ENCODE measurements around the gene CDK16. TPM values are rescaled to one million over a fixed set of nuclear protein-coding genes. Genes with fewer than 3 reads are reported as not detected.

CDK16 gene
- total and polyA plus RNA-seq, 2 of the 13 experiments (the other 11 are each of a cell fraction or from before 2014, with no cell fraction given) = 64.5 to 225 TPM

- TF ChIP-seq ZNF263 (CRISPR knock-in tag; IDR thresholded peaks at IDR 0.05) = peak; percentile 81
- no peak for TF ChIP-seq ZFP36L2 (CRISPR knock-in tag; IDR thresholded peaks at IDR 0.05)
- TF ChIP-seq SOX13 (IDR thresholded peaks at IDR 0.05) = no peak
- 0 out of 4 replicates have a peak, but pooled peaks of 1 of the 2 experiments have one; percentile 14 for TF ChIP-seq SOX13 (CRISPR knock-in tag; conservative IDR thresholded peaks at IDR 0.05 in 1 of 2, IDR thresholded peaks at IDR 0.05 in 1 of 2)
- no peak for TF ChIP-seq ZNF430 (CRISPR knock-in tag; IDR thresholded peaks at IDR 0.05)
- peak; percentile 23; the same call in 1 of the 2 replicates for TF ChIP-seq RARA (CRISPR knock-in tag; IDR thresholded peaks at IDR 0.05)
- TF ChIP-seq CHCHD3 (CRISPR knock-in tag; IDR thresholded peaks at IDR 0.05) = no peak
- no peak for TF ChIP-seq NR2C2 (CRISPR knock-in tag; IDR thresholded peaks at IDR 0.05; ENCODE audit: borderline replicate concordance)
- Histone ChIP-seq H3K4me2 (ENCODE audit: low read depth, low read length) (peak overlapping the region; percentile 47), H3K36me3 (replicated peaks in 1 of 2; ENCODE audit: control insufficient read depth in 1 of 2, insufficient read depth in 2 of 2, low read length in 2 of 2) (peaks cover 10 to 36% of the 10 kb centered on the region in 2 experiments; a peak in 4 of 5 replicates), H2AFZ (ENCODE audit: low read length) (no peak overlapping the region), H3K27ac (ENCODE audit: extremely low read length, insufficient read depth, low read length) (no peak overlapping the region), H3K79me2 (ENCODE audit: insufficient read depth, low read length) (peaks cover 44% of the 10 kb centered on the region), H3K4me1 (ENCODE audit: insufficient read depth, low read length) (peaks cover 84% of the 10 kb centered on the region), H3K9ac (ENCODE audit: insufficient read depth, low read depth, low read length) (no peak overlapping the region), H3K27me3 (ENCODE audit: control insufficient read depth in 1 of 2, insufficient read depth in 2 of 2, low read length in 2 of 2) (no peaks in the 10 kb centered on the region; a peak in 1 of 5 replicates), H3K9me3 (ENCODE audit: low read length) (no peaks in the 10 kb centered on the region), H3K4me3 (replicated peaks in 1 of 3; ENCODE audit: insufficient read depth in 1 of 3, low read depth in 2 of 3, low read length in 3 of 3) (no peak overlapping the region), H4K20me1 (ENCODE audit: insufficient read depth, low read length) (peaks cover 8% of the 10 kb centered on the region)
- in situ Hi-C loops (cut with HindIII; ENCODE audit: extremely low pct_ligation_motif_present, low pct_unique_long_range_greater_than_20kb) = no loop called here
- 58% methylated on average over 3 of the region's 7 CpGs for WGBS (ENCODE audit: low lambda C conversion rate)
- no peak for DNase-seq (ENCODE audit: low spot score)
- intact Hi-C loops (cut with micrococcal nuclease; ENCODE audit: unreplicated experiment) = no loop called here
- ChIA-PET POLR2A (no interaction called here), CTCF (ENCODE audit: low intra/inter-chr PET ratio, low total read pairs) (no interaction called here)
- ATAC-seq = no peak
- no TSS peak for BruUV-seq (replicated peaks)
- FAIRE-seq = no peak
Measured at GRCh38 chrX:47197526-47197925, 21.0 kb upstream of the CDK16 start.

DNA sequence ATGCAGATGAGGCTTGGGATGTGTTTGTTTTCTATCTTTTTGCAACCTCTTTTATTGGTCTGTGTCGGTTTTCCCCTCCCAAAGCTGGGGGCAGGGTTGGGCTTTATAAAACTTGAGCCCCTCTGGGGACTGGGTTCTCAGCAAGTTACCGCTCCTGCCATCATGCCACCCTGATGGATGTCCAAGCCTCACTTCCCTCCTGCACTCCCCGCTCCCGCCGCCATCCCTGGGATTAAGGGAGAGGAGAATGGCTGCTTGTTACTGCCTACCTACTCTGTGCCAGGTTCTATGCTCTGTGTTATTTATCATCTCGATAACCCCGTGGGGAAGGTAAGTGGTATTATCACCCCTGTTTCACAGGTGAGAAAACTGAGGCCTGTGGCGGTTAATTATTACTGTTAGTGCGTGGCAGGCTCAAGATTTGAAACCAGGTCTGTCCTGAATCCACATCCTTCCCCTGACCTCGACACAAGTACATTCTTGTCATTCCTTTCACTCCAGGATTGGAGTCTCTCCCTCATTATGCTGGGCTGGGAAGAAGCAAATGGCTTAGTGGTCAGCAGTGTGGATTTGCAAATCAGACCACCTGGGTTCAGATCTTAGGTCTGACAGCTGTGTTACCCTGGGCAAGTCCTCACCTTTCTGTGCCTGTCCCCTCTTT, 20.3 kb upstream of the CDK16 start:
- TF ChIP-seq, protein P1, sequence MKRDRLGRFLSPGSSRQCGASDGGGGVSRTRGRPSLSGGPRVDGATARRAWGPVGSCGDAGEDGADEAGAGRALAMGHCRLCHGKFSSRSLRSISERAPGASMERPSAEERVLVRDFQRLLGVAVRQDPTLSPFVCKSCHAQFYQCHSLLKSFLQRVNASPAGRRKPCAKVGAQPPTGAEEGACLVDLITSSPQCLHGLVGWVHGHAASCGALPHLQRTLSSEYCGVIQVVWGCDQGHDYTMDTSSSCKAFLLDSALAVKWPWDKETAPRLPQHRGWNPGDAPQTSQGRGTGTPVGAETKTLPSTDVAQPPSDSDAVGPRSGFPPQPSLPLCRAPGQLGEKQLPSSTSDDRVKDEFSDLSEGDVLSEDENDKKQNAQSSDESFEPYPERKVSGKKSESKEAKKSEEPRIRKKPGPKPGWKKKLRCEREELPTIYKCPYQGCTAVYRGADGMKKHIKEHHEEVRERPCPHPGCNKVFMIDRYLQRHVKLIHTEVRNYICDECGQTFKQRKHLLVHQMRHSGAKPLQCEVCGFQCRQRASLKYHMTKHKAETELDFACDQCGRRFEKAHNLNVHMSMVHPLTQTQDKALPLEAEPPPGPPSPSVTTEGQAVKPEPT (CRISPR knock-in tag; IDR thresholded peaks at IDR 0.05; ENCODE audit: low read depth) = no peak
- TF ChIP-seq ZNF629 (CRISPR knock-in tag; conservative IDR thresholded peaks at IDR 0.05) = 0 out of 2 replicates have a peak, but pooled peaks have one; percentile 19
- Histone ChIP-seq H3K27me3 (ENCODE audit: control insufficient read depth in 1 of 2, insufficient read depth in 2 of 2, low read length in 2 of 2) (no peaks in the 10 kb centered on the region; a peak in 1 of 5 replicates), H3K27ac (ENCODE audit: extremely low read length, insufficient read depth, low read length) (no peak overlapping the region), H3K9me3 (ENCODE audit: low read length) (no peaks in the 10 kb centered on the region), H3K4me1 (ENCODE audit: insufficient read depth, low read length) (peaks cover 78% of the 10 kb centered on the region), H3K9ac (ENCODE audit: insufficient read depth, low read depth, low read length) (no peak overlapping the region), H2AFZ (ENCODE audit: low read length) (no peak overlapping the region), H3K4me3 (replicated peaks in 1 of 3; ENCODE audit: insufficient read depth in 1 of 3, low read depth in 2 of 3, low read length in 3 of 3) (no peak overlapping the region), H3K36me3 (replicated peaks in 1 of 2; ENCODE audit: control insufficient read depth in 1 of 2, insufficient read depth in 2 of 2, low read length in 2 of 2) (peaks cover 12 to 42% of the 10 kb centered on the region in 2 experiments), H3K4me2 (ENCODE audit: low read depth, low read length) (no peak overlapping the region), H4K20me1 (ENCODE audit: insufficient read depth, low read length) (peaks cover 8% of the 10 kb centered on the region), H3K79me2 (ENCODE audit: insufficient read depth, low read length) (peaks cover 44% of the 10 kb centered on the region)
- no TSS peak for BruUV-seq (replicated peaks)
- CTCF ChIA-PET (ENCODE audit: low intra/inter-chr PET ratio, low total read pairs) = no interaction called here
- no peak for ATAC-seq
- DNase-seq (ENCODE audit: low spot score) = no peak
- in situ Hi-C loops (cut with HindIII; ENCODE audit: extremely low pct_ligation_motif_present, low pct_unique_long_range_greater_than_20kb) = no loop called here
- FAIRE-seq = no peak
- WGBS (ENCODE audit: low lambda C conversion rate) = 90% methylated on average over 6 of the region's 10 CpGs
- POLR2A ChIA-PET = no interaction called here
- intact Hi-C loops (cut with micrococcal nuclease; ENCODE audit: unreplicated experiment) = no loop called here

Measured in HepG2 (cell line).